ENCODE data around the gene SPON1.
"Not testable (repeated sequence)": the region's sequence is repeated elsewhere in the genome, so short reads cannot be mapped to it uniquely, and the experiment has no call there.

SPON1 gene

GRCh38 chr11:13984616-13985450, 22.3 kb downstream of the SPON1 start:
- DNase-seq: no peak

DNA sequence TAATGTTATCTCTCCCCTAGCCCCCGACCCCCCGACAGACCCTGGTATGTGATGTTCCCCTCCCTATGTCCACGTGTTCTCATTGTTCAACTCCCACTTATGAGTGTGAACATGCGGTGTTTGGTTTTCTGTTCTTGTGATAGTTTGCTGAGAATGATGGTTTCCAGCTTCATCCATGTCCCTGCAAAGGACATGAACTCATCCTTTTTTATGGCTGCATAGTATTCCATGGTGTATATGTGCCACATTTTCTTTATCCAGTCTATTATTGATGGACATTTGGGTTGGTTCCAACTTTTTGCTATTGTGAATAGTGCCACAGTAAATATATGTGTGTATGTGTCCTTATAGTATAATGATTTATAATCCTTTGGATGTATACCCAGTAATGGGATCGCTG, 24.2 kb downstream of the SPON1 start:
- DNase-seq: not testable (repeated sequence)

- DNase-seq: not testable (repeated sequence)
Observed at GRCh38 chr11:13992158-13992856, 29.8 kb downstream of the SPON1 start.

GRCh38 chr11:13993096-13993765, 30.7 kb downstream of the SPON1 start:
- no peak for DNase-seq

- DNase-seq: no peak
Observed at GRCh38 chr11:13997881-13998280, 35.4 kb downstream of the SPON1 start.

DNA sequence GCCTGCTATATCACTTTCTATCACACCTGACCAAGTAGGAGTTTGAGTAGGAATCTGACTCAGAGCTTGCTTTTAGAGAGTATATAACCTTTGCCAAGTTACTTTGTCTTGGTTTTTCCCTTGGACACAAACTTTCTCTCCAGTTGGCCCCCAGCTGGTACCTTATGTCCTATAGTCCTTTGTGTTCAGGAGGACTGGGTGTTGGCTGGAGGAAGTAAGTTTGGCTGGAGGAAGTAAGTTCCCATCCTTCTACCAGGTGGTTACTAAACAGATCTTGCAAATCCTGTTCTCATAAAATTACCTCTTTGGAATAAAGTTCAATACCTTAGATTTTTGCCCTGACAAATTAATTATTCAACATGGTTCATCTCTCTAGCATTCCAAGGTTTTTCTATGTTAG, 37.2 kb downstream of the SPON1 start:
- DNase-seq: no peak

DNA sequence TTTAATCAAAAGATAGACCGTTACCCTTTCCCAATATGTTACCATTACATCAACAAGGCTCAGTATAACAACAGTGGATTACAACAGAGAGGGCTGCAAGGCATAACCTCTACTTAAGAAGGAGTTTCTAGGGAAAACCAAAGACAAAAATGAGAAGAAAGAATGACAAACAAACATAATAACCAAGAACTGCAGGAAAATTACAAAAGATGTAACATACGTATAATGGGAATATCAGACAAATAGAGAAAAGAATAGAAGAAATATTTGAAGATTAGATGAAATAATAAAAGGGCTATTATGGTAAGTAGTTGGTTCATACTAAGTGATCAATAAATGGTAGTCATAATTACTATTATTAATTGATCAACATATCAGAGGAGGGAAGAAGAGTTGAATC, 39.1 kb downstream of the SPON1 start:
- DNase-seq: no peak

DNA sequence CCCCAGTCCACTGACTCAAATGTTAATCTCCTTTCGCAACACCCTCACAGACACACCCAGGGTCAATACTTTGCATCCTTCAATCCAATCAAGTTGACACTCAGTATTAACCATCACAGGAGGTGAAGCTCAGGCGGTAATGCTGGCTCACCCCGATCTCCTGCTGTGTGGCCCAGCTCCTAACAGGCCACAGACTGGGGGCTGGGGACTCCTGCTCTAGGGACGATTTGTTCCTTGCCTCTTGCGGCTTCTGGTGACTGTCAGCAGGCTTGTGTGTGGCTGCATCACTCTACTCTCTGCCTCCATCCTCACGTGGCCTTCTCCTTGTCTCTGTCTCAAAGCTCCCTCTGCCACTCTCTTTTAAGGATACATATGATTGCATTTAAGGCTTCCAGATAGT, 45.0 kb downstream of the SPON1 start:
- no peak for DNase-seq

DNA sequence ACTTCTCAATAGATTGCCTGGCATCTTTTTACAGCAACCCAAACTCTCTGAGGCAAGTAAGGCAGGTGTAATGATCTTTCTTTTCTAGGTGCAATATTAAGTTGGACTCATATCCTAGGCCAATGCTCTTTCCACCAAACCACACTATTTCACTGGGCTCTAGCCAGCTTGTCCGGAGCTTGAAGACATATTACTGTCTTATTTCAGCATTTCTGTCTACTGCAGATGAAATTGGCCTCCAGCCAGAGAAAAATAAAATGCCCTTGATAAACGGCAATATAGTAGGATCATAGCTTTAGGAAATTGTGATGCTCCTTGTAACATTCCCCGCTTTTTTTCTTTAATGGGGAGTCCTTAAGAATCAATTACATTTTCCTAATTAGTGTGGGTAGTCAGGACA, 48.1 kb downstream of the SPON1 start:
- no peak for DNase-seq

- DNase-seq: no peak
Observed at GRCh38 chr11:14012846-14013245, 50.3 kb downstream of the SPON1 start.

DNA sequence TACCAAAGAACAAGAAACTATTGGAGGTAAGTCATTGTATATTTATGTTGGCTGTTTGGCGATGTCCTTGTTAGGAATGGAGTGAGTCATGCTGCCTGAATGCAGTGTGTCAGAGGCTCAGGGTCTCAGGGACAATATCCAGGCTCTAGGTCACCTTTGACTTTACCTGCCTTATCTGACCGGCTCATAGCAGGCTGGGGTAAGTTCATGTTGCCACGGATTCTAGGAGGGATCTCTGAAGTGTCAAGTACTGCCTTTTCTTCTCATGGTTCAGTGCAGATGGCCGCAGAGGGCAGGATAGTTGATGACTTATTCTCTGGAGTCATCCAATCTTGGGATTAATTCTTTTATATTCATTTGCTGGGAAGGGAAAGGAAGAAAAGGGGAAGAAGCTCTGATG, 53.2 kb downstream of the SPON1 start:
- no peak for DNase-seq

DNA sequence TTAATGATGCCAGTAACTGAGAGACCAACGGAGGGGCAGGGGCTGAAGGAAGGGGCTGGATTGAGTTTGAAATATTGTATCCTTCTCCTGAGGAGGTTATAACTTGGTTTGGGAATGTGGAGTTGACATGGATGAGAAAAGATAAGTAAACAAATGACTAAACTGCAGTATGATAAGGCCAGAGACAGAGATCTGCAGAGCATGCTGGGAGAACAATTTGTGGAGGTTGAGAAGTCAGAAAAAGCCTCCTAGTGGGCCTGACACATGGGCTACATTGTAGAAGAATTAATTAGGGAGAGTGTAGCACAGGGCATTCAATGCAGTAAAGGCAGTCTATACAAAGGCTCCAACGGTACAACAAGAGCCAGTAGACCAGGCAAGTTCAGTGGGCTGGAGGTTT, 55.9 kb downstream of the SPON1 start:
- DNase-seq: no peak

DNA sequence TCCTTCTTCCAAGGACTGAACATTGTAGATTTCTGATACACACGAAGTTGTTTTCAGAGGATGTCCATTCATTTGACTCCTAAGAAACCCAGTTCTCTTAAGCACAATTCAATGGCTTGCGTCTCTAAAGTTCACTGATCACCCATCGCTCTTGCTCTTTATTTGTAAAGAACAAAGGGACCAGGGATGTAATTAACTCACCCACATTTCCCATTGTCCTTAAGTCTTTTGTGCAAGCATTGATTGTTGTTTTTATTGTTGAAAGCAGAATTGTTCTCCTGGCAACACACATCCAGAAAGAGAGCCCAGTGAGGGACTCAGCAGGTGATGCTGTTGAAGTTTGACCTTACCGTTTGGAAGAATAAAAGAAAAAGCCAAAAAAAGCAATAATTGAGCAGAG, 59.2 kb downstream of the SPON1 start:
- no peak for DNase-seq

GRCh38 chr11:14022251-14022650, 59.7 kb downstream of the SPON1 start:
- no peak for DNase-seq

DNA sequence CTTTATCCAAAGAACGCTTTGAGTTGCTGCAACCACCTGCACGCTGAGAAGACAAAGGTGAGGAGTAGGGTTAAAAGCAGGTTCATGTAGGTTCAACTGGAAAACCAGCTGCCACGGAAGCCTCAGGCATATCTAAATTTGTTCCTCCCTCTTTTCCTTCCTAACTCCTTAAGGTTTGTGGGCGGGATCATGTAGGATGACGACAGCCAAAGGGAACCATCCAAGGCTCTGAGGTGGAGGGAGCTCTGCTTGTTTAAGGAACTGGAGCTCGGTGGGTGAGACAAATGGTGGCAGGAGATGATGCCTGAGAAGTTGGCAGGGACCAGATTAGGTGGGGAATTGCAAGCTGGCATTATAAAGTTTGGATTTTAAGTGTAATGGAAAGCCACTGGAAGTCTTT, 60.3 kb downstream of the SPON1 start:
- no peak for DNase-seq

DNA sequence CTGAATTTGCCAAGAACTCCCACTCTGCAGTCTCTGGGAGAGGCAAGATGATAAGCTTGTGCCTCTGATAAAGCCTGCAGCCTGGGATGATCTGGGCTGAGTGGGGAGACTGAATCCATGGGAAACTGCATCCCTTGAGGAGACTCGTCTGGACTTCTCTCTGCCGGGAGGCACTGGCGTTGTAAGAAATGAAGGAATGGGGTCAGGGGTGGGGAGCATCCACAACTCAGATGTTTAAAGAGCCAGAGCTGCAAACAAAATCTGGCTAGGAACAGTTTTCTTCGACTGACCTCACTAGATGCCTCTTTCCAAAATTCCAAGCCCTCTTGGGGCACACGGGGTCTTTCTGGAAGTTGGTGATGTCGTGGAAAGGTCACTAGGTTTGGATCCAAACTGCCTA, 64.4 kb downstream of the SPON1 start:
- DNase-seq: no peak

DNA sequence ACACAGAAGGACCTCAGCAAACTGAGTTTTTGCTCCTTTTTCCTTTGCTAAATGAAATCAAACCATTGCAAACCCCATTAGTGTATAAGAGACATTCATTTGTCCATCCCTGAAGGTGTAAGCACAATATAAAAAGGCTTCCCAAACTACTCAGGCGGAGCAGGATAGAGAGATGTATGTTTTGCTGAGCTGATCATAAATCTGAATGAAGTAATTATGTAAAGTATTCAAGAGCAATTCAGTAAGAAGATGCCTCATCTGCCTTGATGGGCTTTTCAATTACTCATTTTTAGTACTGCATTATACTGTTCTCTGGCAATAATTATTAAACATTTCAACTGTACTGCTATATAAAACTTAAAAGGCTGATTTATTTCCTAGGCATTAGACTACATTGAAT, 65.0 kb downstream of the SPON1 start:
- no peak for DNase-seq

- no peak for DNase-seq
Observed at GRCh38 chr11:14029440-14029839, 66.9 kb downstream of the SPON1 start.

DNA sequence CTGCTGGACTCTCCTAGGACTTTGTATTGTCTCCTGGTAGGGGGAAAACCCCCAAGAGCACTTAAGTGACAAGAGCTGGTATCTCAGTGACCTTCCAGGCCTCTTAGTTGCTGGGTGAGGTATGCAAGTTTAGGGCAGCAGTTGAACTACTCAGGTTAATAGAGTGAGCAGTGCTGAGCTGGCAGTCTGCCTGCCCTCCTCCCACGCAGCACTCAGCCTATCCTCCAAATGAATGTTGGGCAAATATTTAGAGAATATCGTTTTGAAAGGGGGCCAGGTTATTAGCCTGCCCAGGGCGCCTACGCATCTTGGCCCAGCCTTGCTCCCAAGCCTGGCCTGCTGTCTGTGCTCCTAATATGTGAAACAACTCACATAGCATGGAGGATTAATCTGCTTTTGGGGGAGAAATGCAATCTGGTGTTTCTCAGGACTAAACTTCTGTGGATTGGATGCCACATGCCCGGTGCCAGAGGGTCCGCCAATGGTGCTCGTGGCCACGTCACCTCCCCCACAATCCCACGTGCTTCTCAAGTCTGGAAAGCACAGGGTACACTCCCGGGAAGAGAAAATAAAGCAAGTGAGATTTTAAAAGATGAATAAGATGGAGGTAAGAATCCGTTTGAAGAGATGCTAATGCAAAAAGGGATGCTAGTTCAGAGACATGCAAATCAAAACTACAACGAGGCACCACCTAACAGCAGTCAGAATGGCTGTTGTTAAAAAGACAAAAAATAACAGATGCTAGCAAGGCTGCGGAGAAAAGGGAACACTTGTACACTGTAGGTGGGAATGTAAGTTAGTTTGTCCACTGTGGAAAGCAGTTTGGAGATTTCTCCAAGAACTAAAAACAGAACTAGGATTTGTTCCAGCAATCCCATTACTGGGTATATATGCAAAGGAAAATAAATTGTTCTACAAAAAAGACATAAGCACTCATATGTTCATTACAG, 67.7 kb downstream of the SPON1 start:
- DNase-seq: no peak

DNA sequence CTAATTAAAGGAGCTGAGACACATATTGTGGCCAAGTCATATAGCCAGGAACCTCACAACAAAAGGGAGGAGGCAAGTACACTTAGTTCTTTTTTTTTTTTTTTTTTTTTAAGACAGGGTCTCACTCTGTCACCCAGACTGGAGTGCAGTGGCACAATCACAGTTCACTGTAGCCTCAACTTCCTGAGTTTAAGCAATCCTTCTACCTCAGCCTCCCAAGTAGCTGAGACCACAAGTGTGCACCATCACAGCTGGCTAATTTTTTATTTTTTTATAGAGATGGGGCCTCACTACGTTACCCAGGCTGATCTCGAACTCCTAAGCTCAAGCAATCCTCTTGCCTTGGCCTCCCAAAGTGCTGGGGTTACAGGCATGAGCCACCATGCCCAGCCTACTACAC, 73.0 kb downstream of the SPON1 start:
- not testable (repeated sequence) for DNase-seq

GRCh38 chr11:14036469-14036868, 73.9 kb downstream of the SPON1 start:
- no peak for DNase-seq

- no peak for DNase-seq
Observed at GRCh38 chr11:14041040-14041439, 78.5 kb downstream of the SPON1 start.

DNA sequence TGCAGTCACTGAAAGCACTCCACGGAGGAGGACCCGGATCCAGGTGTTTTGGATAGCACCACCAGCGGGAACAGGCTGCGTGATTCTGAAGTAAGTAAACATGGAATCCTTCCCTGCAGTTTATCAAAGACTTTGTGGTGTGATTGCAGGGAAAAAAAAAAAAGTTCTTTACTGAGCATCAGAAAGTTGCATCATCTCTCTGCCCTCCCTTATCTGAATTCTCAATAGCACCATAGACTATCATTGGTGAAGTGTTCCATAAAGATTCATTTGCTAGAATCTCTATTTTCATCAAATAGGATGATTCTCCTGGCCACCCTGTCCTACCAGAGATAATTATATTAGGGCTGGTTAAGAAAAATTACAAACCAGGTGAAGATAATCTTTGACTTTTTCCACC, 79.0 kb downstream of the SPON1 start:
- DNase-seq: no peak

Data from activated CD4-positive, alpha-beta T cell treated with anti-CD3 and anti-CD28 coated beads, Interleukin-10, Interleukin-2, amounts not matched to agents 100 ng/mL and 50 ng/mL, durations not matched to agents 16 hours and 8 hours (primary cell).